ACC112 (cell line): ENCODE data around the gene N4BP2L2.
"Not testable (repeated sequence)": the region's sequence is repeated elsewhere in the genome, so short reads cannot be mapped to it uniquely, and the experiment has no call there.

Experiments
- H2AFZ ChIP-seq: fragments of 200-600 bp; sonication (generic); one replicate; pipeline ENCODE4 v1.6.0; 2017; ENCODE audit warnings: antibody characterized with exemption, low read length; ENCODE audit not compliant: unreplicated experiment
- H3K27ac ChIP-seq: fragments of 200-600 bp; sonication (generic); 2 replicates; pipeline ENCODE4 v1.5.1; 2014; ENCODE audit warnings: low read depth, mild to moderate bottlenecking, antibody characterized with exemption, low read length, moderate library complexity
- H3K27me3 ChIP-seq: fragments of 200-600 bp; sonication (generic); 2 replicates; pipeline ENCODE4 v1.6.1; 2014; ENCODE audit warnings: mild to moderate bottlenecking, antibody characterized with exemption, low read length, moderate library complexity, mixed read lengths; ENCODE audit not compliant: insufficient read depth
- H3K36me3 ChIP-seq: fragments of 200-600 bp; sonication (generic); 2 replicates; pipeline ENCODE4 v1.6.1; 2016; ENCODE audit warnings: mild to moderate bottlenecking, antibody characterized with exemption, low read length, moderate library complexity, mixed read lengths; ENCODE audit not compliant: insufficient read depth
- H3K4me1 ChIP-seq: fragments of 200-600 bp; sonication (generic); one replicate; pipeline ENCODE4 v1.6.1; 2016; ENCODE audit warnings: low read length, mixed read lengths; ENCODE audit not compliant: insufficient read depth, unreplicated experiment, control insufficient read depth
- H3K4me3 ChIP-seq: fragments of 200-600 bp; sonication (generic); 2 replicates; pipeline ENCODE4 v1.5.1; 2014; ENCODE audit warnings: mild to moderate bottlenecking, low read depth, low read length
- H3K79me2 ChIP-seq: fragments of 200-600 bp; sonication (generic); one replicate; pipeline ENCODE4 v1.6.0; 2016; ENCODE audit warnings: low read length; ENCODE audit not compliant: control insufficient read depth, unreplicated experiment, insufficient read depth

The N4BP2L2 gene

GRCh38 chr13:32560842-32561241, 22.2 kb upstream of the N4BP2L2 start:
- H3K36me3 ChIP-seq, H3K4me3 ChIP-seq, H3K79me2 ChIP-seq, H3K27me3 ChIP-seq, H2AFZ ChIP-seq, H3K4me1 ChIP-seq, H3K27ac ChIP-seq: not testable (repeated sequence)

- H3K4me3 ChIP-seq = no peak overlapping the region
These were observed 17.0 kb upstream of the N4BP2L2 start for GRCh38 chr13:32555613-32556012.

GRCh38 chr13:32553720-32554119, 15.1 kb upstream of the N4BP2L2 start:
- Histone ChIP-seq H3K79me2 (no peaks in the 10 kb centered on the region), H2AFZ (no peak overlapping the region), H3K27ac (no peak overlapping the region)

More at GRCh38 chr13:32555613-32556012, 17.0 kb upstream of the N4BP2L2 start:
- no peak overlapping the region for H3K27ac ChIP-seq
- no peaks in the 10 kb centered on the region for H3K36me3 ChIP-seq
- no peaks in the 10 kb centered on the region for H3K79me2 ChIP-seq
- no peaks in the 10 kb centered on the region for H3K27me3 ChIP-seq
- H3K4me1 ChIP-seq = no peaks in the 10 kb centered on the region
- no peak overlapping the region for H2AFZ ChIP-seq

GRCh38 chr13:32549788-32550187, 11.2 kb upstream of the N4BP2L2 start:
- Histone ChIP-seq H3K36me3 (no peaks in the 10 kb centered on the region), H3K27ac (no peak overlapping the region)

More at GRCh38 chr13:32553720-32554119, 15.1 kb upstream of the N4BP2L2 start:
- H3K4me3 ChIP-seq = no peak overlapping the region
- H3K4me1 ChIP-seq = no peaks in the 10 kb centered on the region
- no peaks in the 10 kb centered on the region for H3K36me3 ChIP-seq
- no peaks in the 10 kb centered on the region for H3K27me3 ChIP-seq

GRCh38 chr13:32548837-32549236, 10.2 kb upstream of the N4BP2L2 start:
- no peaks in the 10 kb centered on the region for H3K36me3 ChIP-seq
- peak overlapping the region; percentile 58 for H2AFZ ChIP-seq
- no peaks in the 10 kb centered on the region for H3K4me1 ChIP-seq
- H3K4me3 ChIP-seq = no peak overlapping the region
- H3K79me2 ChIP-seq = no peaks in the 10 kb centered on the region
- no peak overlapping the region for H3K27ac ChIP-seq
- H3K27me3 ChIP-seq = no peaks in the 10 kb centered on the region

More at GRCh38 chr13:32549788-32550187, 11.2 kb upstream of the N4BP2L2 start:
- H2AFZ ChIP-seq = no peak overlapping the region
- no peak overlapping the region for H3K4me3 ChIP-seq
- no peaks in the 10 kb centered on the region for H3K27me3 ChIP-seq
- H3K4me1 ChIP-seq = no peaks in the 10 kb centered on the region
- H3K79me2 ChIP-seq = no peaks in the 10 kb centered on the region

GRCh38 chr13:32545083-32545482, 6.5 kb upstream of the N4BP2L2 start:
- H3K79me2 ChIP-seq = no peaks in the 10 kb centered on the region
- no peak overlapping the region for H3K27ac ChIP-seq
- H3K27me3 ChIP-seq = no peaks in the 10 kb centered on the region
- no peak overlapping the region for H2AFZ ChIP-seq
- H3K4me3 ChIP-seq = no peak overlapping the region
- H3K36me3 ChIP-seq = no peaks in the 10 kb centered on the region
- no peaks in the 10 kb centered on the region for H3K4me1 ChIP-seq

- Histone ChIP-seq H3K27me3 (no peaks in the 10 kb centered on the region), H3K79me2 (peaks cover 13% of the 10 kb centered on the region), H2AFZ (no peak overlapping the region), H3K4me1 (no peaks in the 10 kb centered on the region), H3K36me3 (no peaks in the 10 kb centered on the region), H3K27ac (no peak overlapping the region), H3K4me3 (no peak overlapping the region)
These were observed 3.6 kb upstream of the N4BP2L2 start for GRCh38 chr13:32542221-32542620.

GRCh38 chr13:32538143-32538620, 413 bp downstream of the N4BP2L2 start:
- H3K27ac ChIP-seq = peak overlapping the region; percentile 85
- peaks cover 30% of the 10 kb centered on the region for H3K36me3 ChIP-seq
- H3K4me1 ChIP-seq = peaks cover 20% of the 10 kb centered on the region
- peak overlapping the region; percentile 92 for H2AFZ ChIP-seq
- H3K4me3 ChIP-seq = peak overlapping the region; percentile 94
- peaks cover 50% of the 10 kb centered on the region for H3K79me2 ChIP-seq
- H3K27me3 ChIP-seq = no peaks in the 10 kb centered on the region

GRCh38 chr13:32537580-32538142, 934 bp downstream of the N4BP2L2 start:
- Histone ChIP-seq H3K4me1 (peaks cover 20% of the 10 kb centered on the region), H2AFZ (peak overlapping the region; percentile 92), H3K36me3 (peaks cover 30% of the 10 kb centered on the region), H3K4me3 (peak overlapping the region; percentile 94), H3K79me2 (peaks cover 54% of the 10 kb centered on the region), H3K27ac (peak overlapping the region; percentile 85), H3K27me3 (no peaks in the 10 kb centered on the region)

- Histone ChIP-seq H3K36me3 (peaks cover 30% of the 10 kb centered on the region), H3K27ac (no peak overlapping the region), H3K4me1 (peaks cover 32% of the 10 kb centered on the region), H2AFZ (no peak overlapping the region), H3K79me2 (peaks cover 68% of the 10 kb centered on the region), H3K4me3 (no peak overlapping the region), H3K27me3 (no peaks in the 10 kb centered on the region)
These were observed 2.8 kb downstream of the N4BP2L2 start for GRCh38 chr13:32535748-32536147.

- peaks cover 74% of the 10 kb centered on the region for H3K79me2 ChIP-seq
- H2AFZ ChIP-seq = no peak overlapping the region
- no peaks in the 10 kb centered on the region for H3K27me3 ChIP-seq
- peaks cover 36% of the 10 kb centered on the region for H3K4me1 ChIP-seq
- H3K27ac ChIP-seq = no peak overlapping the region
- no peak overlapping the region; the same call in 1 of the 2 replicates for H3K4me3 ChIP-seq
- peaks cover 30% of the 10 kb centered on the region for H3K36me3 ChIP-seq
These were observed 3.5 kb downstream of the N4BP2L2 start for GRCh38 chr13:32535115-32535514.
